HepG2 (cell line): ENCODE results near the gene SGF29. TPM values are rescaled to one million over a fixed set of nuclear protein-coding genes. Genes with fewer than 3 reads are reported as not detected.

ENCODE experiments used
- ATF7 ChIP-seq, 2 experiments: fragments of 450-650 bp in 1 of 2; sonication (generic) in 1 of 2; formaldehyde crosslinking in 1 of 2; IDR thresholded peaks; 2 replicates each; pipeline versions ENCODE4 v1.4.0 to v1.6.1; 2016 to 2020; ENCODE audit warnings: antibody characterized with exemption in 1 of 2, mild to moderate bottlenecking in 1 of 2, missing genetic modification reagents in 1 of 2
- CBX2 ChIP-seq, 2 experiments: fragments of 200-600 bp in 1 of 2; sonication (generic); formaldehyde crosslinking in 1 of 2; IDR thresholded peaks; 2 replicates each; pipeline versions ENCODE4 v1.7.0 to v1.8.1; 2018 to 2022; ENCODE audit warnings: low read depth in 2 of 2, low read length in 1 of 2, mild to moderate bottlenecking in 1 of 2, missing genetic modification reagents in 1 of 2
- FOSL2 ChIP-seq: sonication (generic); formaldehyde crosslinking; IDR thresholded peaks from 2 replicates; pipeline ENCODE4 v1.4.0; 2020; ENCODE audit warnings: missing genetic modification reagents
- HES4 ChIP-seq: sonication (generic); formaldehyde crosslinking; IDR thresholded peaks from 2 replicates; pipeline ENCODE4 v1.9.0; 2021; ENCODE audit warnings: mild to moderate bottlenecking, missing genetic modification reagents, borderline replicate concordance
- HOXA7 ChIP-seq: sonication (generic); formaldehyde crosslinking; IDR thresholded peaks from 2 replicates; pipeline ENCODE4 v1.8.1; 2022; ENCODE audit warnings: mild to moderate bottlenecking, missing genetic modification reagents, moderate library complexity
- KAT2B ChIP-seq: fragments of 150-350 bp; IDR thresholded peaks from 2 replicates; pipeline ENCODE4 v1.6.1; 2014; ENCODE audit warnings: low read depth, low read length, borderline replicate concordance
- KDM1A ChIP-seq: IDR thresholded peaks from 2 replicates; pipeline ENCODE4 v1.6.1; 2016; ENCODE audit warnings: missing compliant biosample characterization
- KLF16 ChIP-seq, 2 experiments: sonication (generic) in 1 of 2; formaldehyde crosslinking in 1 of 2; IDR thresholded peaks; 2 replicates each; pipeline versions ENCODE4 v1.6.1 to v1.8.0; 2016 to 2023; ENCODE audit warnings: missing genetic modification reagents in 2 of 2, missing compliant biosample characterization in 1 of 2
- MAFG ChIP-seq: sonication (generic); formaldehyde crosslinking; IDR thresholded peaks from 2 replicates; pipeline ENCODE4 v1.5.1; 2020; ENCODE audit warnings: mild to moderate bottlenecking, missing genetic modification reagents
- PAF1 ChIP-seq: IDR thresholded peaks from 2 replicates; pipeline ENCODE4 v1.6.1; 2016; ENCODE audit warnings: missing genetic modification reagents, missing compliant biosample characterization
- PATZ1 ChIP-seq: sonication (generic); formaldehyde crosslinking; IDR thresholded peaks from 2 replicates; pipeline ENCODE4 v1.4.0; 2020; ENCODE audit warnings: missing genetic modification reagents
- PRPF4 ChIP-seq: fragments of 200-400 bp; formaldehyde crosslinking; IDR thresholded peaks from 2 replicates; pipeline ENCODE4 v1.6.1; 2016; ENCODE audit warnings: low read length, low read depth; ENCODE audit not compliant: poor library complexity, severe bottlenecking
- RCOR2 ChIP-seq: IDR thresholded peaks from 2 replicates; pipeline ENCODE4 v1.6.1; 2016; ENCODE audit warnings: missing biosample characterization, missing genetic modification reagents
- RFX3 ChIP-seq: IDR thresholded peaks from 2 replicates; pipeline ENCODE4 v1.6.1; 2016; ENCODE audit warnings: missing biosample characterization, missing genetic modification reagents
- SAP130 ChIP-seq: IDR thresholded peaks from 2 replicates; pipeline ENCODE4 v1.6.1; 2016; ENCODE audit warnings: low read depth
- TCF7L2 ChIP-seq: IDR thresholded peaks from 2 replicates; pipeline ENCODE4 v1.6.1; 2011; ENCODE audit warnings: mild to moderate bottlenecking, low read depth, low read length, moderate library complexity
- TEAD2 ChIP-seq: sonication (generic); formaldehyde crosslinking; IDR thresholded peaks from 2 replicates; pipeline ENCODE4 v1.9.0; 2021; ENCODE audit warnings: missing genetic modification reagents
- TEF ChIP-seq: sonication (generic); formaldehyde crosslinking; IDR thresholded peaks from 2 replicates; pipeline ENCODE4 v1.5.0; 2020; ENCODE audit warnings: missing genetic modification reagents
- TFAP4 ChIP-seq: sonication (generic); IDR thresholded peaks from 2 replicates; pipeline ENCODE4 v1.6.1; 2016; ENCODE audit warnings: low read depth, borderline replicate concordance
- ZNF34 ChIP-seq: sonication (generic); formaldehyde crosslinking; IDR thresholded peaks from 2 replicates; pipeline ENCODE4 v1.4.0; 2020; ENCODE audit warnings: mild to moderate bottlenecking, missing genetic modification reagents, borderline replicate concordance
- ZNF383 ChIP-seq: sonication (generic); formaldehyde crosslinking; IDR thresholded peaks from 2 replicates; pipeline ENCODE4 v1.4.0; 2020; ENCODE audit warnings: missing genetic modification reagents, mild to moderate bottlenecking, borderline replicate concordance
- ZNF431 ChIP-seq: sonication (generic); formaldehyde crosslinking; IDR thresholded peaks from 2 replicates; pipeline ENCODE4 v1.9.0; 2022; ENCODE audit warnings: missing genetic modification reagents, low read depth, mild to moderate bottlenecking, borderline replicate concordance
- ZNF432 ChIP-seq: sonication (generic); formaldehyde crosslinking; IDR thresholded peaks from 2 replicates; pipeline ENCODE4 v1.5.0; 2020; ENCODE audit warnings: missing genetic modification reagents, mild to moderate bottlenecking, borderline replicate concordance
- ZNF44 ChIP-seq: sonication (generic); formaldehyde crosslinking; IDR thresholded peaks from 2 replicates; pipeline ENCODE4 v1.5.1; 2020; ENCODE audit warnings: mild to moderate bottlenecking, missing genetic modification reagents
- ZNF446 ChIP-seq: sonication (generic); formaldehyde crosslinking; IDR thresholded peaks from 2 replicates; pipeline ENCODE4 v1.5.0; 2020; ENCODE audit warnings: mild to moderate bottlenecking, missing genetic modification reagents
- ZNF598 ChIP-seq: sonication (generic); formaldehyde crosslinking; IDR thresholded peaks from 2 replicates; pipeline ENCODE4 v1.5.1; 2020; ENCODE audit warnings: mild to moderate bottlenecking, missing genetic modification reagents, borderline replicate concordance
- polyA plus RNA-seq, 8 experiments: library from polyadenylated mRNA; depleted of rRNA in 3 of 8; stranded (reverse) in 7 of 8; unstranded in 1 of 8; fragments of >200 nt; fragmentation: Illumina TruSeq in 4 of 8; extraction: Trizol in 4 of 8; gene quantifications; 2 replicates each; pipeline versions ENCODE4 v1.2.1 to v1.2.3, GENCODE V29; 2011 to 2016; ENCODE audit warnings: low read depth in 4 of 8, missing spikeins in 1 of 8, mixed read lengths in 1 of 8; ENCODE audit not compliant: insufficient read depth in 1 of 8
- total RNA-seq, 5 experiments: library from RNA; depleted of rRNA; stranded (reverse); fragments of >200 nt; fragmentation: Illumina TruSeq; extraction: Trizol; gene quantifications; 2 replicates each; pipeline ENCODE4 v1.2.3, GENCODE V29; 2016; ENCODE audit warnings: low read depth in 1 of 5

The SGF29 gene
- total and polyA plus RNA-seq, 2 of the 13 experiments (the other 11 are each of a cell fraction or from before 2014, with no cell fraction given): 5.0 to 29.4 TPM

GRCh38 chr16:28538733-28539596 is 14.8 kb upstream of the SGF29 start, which contains the start of gene NUPR1 (continued):
- peak; percentile 69 for TF ChIP-seq SAP130 (CRISPR knock-in tag)
- TF ChIP-seq CBX2 (IDR thresholded peaks at IDR 0.05; ENCODE audit: low read depth, low read length): no peak
- no peak for TF ChIP-seq CBX2 (CRISPR knock-in tag; IDR thresholded peaks at IDR 0.05; ENCODE audit: low read depth)
- TF ChIP-seq ZNF383: no peak
- TF ChIP-seq TCF7L2: no peak
- no peak for TF ChIP-seq KAT2B
- TF ChIP-seq ZNF446 (CRISPR knock-in tag): no peak
- TF ChIP-seq FOSL2 (CRISPR knock-in tag): peak; percentile 69
- no peak; the same call in 1 of the 2 replicates for TF ChIP-seq ZNF598 (CRISPR knock-in tag)
- TF ChIP-seq PATZ1: peak; percentile 87
- peak; percentile 58; the same call in 1 of the 2 replicates for TF ChIP-seq ZNF34 (CRISPR knock-in tag)
- 0 out of 2 replicates have a peak, but pooled peaks have one; percentile 62 for TF ChIP-seq HES4 (CRISPR knock-in tag)
- TF ChIP-seq MAFG (CRISPR knock-in tag): no peak
- TF ChIP-seq PRPF4: no peak
- no peak for TF ChIP-seq ZNF431 (CRISPR knock-in tag)
- peak; percentile 73; the same call in 1 of the 2 replicates for TF ChIP-seq TFAP4
- TF ChIP-seq ATF7 (IDR thresholded peaks at IDR 0.05): no peak
- no peak for TF ChIP-seq ATF7 (CRISPR knock-in tag; IDR thresholded peaks at IDR 0.05)
- TF ChIP-seq RFX3 (CRISPR knock-in tag): peak; percentile 7; the same call in 1 of the 2 replicates
- TF ChIP-seq TEAD2: 0 out of 2 replicates have a peak, but pooled peaks have one; percentile 48
- peak in 1 of 2 experiments; percentile 84; a peak in 2 of 4 replicates for TF ChIP-seq KLF16 (CRISPR knock-in tag; IDR thresholded peaks at IDR 0.05)
- TF ChIP-seq HOXA7 (CRISPR knock-in tag): no peak
- TF ChIP-seq TEF: 0 out of 2 replicates have a peak, but pooled peaks have one; percentile 64
- no peak for TF ChIP-seq ZNF44 (CRISPR knock-in tag)
- TF ChIP-seq PAF1 (CRISPR knock-in tag): no peak
- no peak for TF ChIP-seq ZNF432 (CRISPR knock-in tag)
- TF ChIP-seq KDM1A (CRISPR knock-in tag): no peak
- 0 out of 2 replicates have a peak, but pooled peaks have one; percentile 24 for TF ChIP-seq RCOR2
